Activated naive CD4-positive, alpha-beta T cell treated with anti-CD3 and anti-CD28 coated beads, Interleukin-2, amount 50 U/mL, for 16 hours (primary cell): ENCODE measurements around the gene AFF2.

Source experiments
- DNase-seq: peaks from one replicate; pipeline ENCODE4 v3.0.0-alpha.2; 2020

Gene AFF2

GRCh38 chrX:148592595-148592994, 92.2 kb downstream of the AFF2 start:
- no peak for DNase-seq

GRCh38 chrX:148593146-148593545, 92.7 kb downstream of the AFF2 start:
- no peak for DNase-seq

- DNase-seq: no peak
Measured at GRCh38 chrX:148593987-148594386, 93.6 kb downstream of the AFF2 start.

- DNase-seq: no peak
Measured at GRCh38 chrX:148599404-148599803, 99.0 kb downstream of the AFF2 start.

- DNase-seq: no peak
Measured at GRCh38 chrX:148600131-148600530, 99.7 kb downstream of the AFF2 start.

GRCh38 chrX:148600581-148600980, 100.2 kb downstream of the AFF2 start:
- no peak for DNase-seq

- DNase-seq: no peak
Measured at GRCh38 chrX:148601034-148601433, 100.6 kb downstream of the AFF2 start.

GRCh38 chrX:148609515-148610327, 109.3 kb downstream of the AFF2 start:
- DNase-seq: no peak

- no peak for DNase-seq
Measured at GRCh38 chrX:148610328-148610698, 109.9 kb downstream of the AFF2 start.

- DNase-seq: no peak
Measured at GRCh38 chrX:148611993-148612392, 111.6 kb downstream of the AFF2 start.

- no peak for DNase-seq
Measured at GRCh38 chrX:148612431-148612830, 112.0 kb downstream of the AFF2 start.

GRCh38 chrX:148613636-148614035, 113.2 kb downstream of the AFF2 start:
- DNase-seq: no peak

GRCh38 chrX:148615491-148615890, 115.1 kb downstream of the AFF2 start:
- no peak for DNase-seq

- DNase-seq: no peak
Measured at GRCh38 chrX:148618470-148619445, 118.3 kb downstream of the AFF2 start.

- DNase-seq: no peak
Measured at GRCh38 chrX:148620023-148620422, 119.6 kb downstream of the AFF2 start.

- no peak for DNase-seq
Measured at GRCh38 chrX:148624951-148625474, 124.6 kb downstream of the AFF2 start.

- DNase-seq: no peak
Measured at GRCh38 chrX:148628621-148629020, 128.2 kb downstream of the AFF2 start.

GRCh38 chrX:148629434-148629833, 129.0 kb downstream of the AFF2 start:
- DNase-seq: no peak

- DNase-seq: no peak
Measured at GRCh38 chrX:148632444-148632843, 132.0 kb downstream of the AFF2 start.

GRCh38 chrX:148633218-148633908, 132.9 kb downstream of the AFF2 start:
- DNase-seq: no peak

- DNase-seq: no peak
Measured at GRCh38 chrX:148634591-148634990, 134.2 kb downstream of the AFF2 start.

- no peak for DNase-seq
Measured at GRCh38 chrX:148643460-148643859, 143.0 kb downstream of the AFF2 start.

GRCh38 chrX:148647651-148648050, 147.2 kb downstream of the AFF2 start:
- DNase-seq: no peak
